Tracheal epithelial cell (primary cell): ENCODE data around the gene UCK1. TPM values are rescaled to one million over a fixed set of nuclear protein-coding genes. Genes with fewer than 3 reads are reported as not detected.

Experiments used
- total RNA-seq: library from RNA; depleted of rRNA; stranded (reverse); fragments of >200 nt; gene quantifications from 2 replicates; pipeline ENCODE4 v1.2.1, GENCODE V29; 2014

The UCK1 gene
- total RNA-seq, result 9.8 and 12.8 TPM in 2 replicates

DNA sequence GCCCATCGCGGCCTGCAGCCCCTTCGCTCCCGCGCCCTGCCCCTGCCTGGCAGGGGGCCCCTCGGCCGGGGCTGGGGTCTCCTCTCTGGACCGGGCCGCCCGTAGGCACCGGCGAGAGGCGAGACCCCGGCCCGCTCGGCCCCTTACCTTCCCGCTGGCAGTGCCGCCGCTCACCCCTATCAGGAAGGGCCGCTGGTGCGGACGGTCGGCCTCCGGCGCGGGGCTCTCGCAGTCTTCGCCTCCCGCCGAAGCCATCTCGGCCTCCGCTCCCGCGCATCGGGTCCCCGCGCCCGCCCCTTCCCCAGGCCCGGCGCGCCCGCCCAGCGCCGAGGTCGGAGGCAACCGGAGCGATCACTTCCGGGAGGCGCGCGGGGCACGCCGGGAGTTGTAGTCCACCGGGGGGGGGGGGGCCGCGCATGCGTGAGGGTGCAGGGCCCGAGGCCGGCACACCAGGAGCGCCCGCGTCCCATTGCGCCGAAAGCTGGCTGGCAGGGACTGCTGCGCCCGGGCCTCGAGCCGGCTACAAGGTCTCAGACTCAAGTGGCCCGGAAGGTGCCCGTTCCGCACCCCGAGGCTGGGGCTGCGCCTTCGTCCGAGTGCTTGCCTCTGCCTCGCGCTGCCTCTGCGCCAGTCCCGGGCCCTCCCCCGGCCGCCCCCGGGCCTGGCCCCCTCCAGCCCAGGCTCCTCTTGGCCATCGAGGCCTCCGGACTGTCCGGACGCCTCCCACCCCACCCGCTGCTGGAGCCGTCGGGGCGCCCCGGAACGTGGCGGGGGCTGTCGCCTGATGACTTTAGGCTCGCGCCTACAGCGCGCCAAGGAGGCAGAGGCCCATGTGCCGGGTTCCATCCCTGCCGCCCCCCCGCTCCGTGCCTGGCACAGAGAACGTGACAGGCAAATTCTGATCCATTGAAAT, at the start of gene UCK1:
TSS of gene UCK1 (minus strand) at position 344 of the 913 bp plus-strand sequence. CDS start at position 255, 89 bp downstream.

DNA sequence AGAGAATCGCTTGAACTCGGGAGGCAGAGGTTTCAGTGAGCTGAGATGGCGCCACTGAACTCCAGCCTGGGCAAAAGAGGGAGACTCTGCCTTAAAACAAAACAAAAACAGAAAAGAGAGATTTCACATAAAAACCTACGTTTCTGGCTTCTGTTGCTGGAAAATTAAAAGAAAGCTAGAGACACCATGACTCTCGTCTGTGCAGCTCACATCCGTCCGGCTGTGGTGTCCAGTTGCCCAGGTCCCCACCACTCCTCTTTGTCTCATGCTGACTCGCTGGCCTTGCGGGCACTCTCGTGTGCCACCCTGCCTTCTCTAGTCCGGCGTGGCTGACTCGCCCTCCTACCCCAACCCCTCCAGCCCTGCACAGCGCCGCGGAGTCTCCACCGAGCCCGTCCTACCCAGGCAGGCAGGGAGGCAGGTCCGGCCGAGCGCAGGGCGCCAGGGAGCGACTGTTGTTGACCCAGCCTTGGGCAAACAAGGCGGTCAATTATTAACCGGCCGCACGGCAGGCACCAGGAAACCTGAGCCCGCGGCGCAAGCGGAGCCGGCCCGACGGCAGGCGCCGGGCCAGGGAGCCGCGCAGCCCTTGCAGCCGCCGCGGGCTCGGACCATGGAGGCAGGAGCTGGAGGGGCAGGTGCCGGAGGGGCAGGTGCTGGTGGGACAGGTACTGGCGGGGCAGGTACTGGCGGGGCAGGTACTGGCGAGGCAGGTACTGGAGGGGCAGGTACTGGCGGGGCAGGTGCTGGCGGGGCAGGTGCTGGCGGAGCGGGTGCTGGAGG, 14.1 kb upstream of the UCK1 start, which contains the start of gene PRRT1B:
TSS of gene PRRT1B (plus strand) at position 521 of the 783 bp plus-strand sequence. CDS start at position 614, 93 bp downstream.

GRCh38 chr9:131502781-131503625, 28.1 kb downstream of the UCK1 start, which contains the start of gene POMT1:
Gene POMT1, plus strand, starts transcription at chr9:131502918. Its CDS starts 1,301 bp downstream, at chr9:131504219.

Other genes starting within 250 kb of the UCK1 start
- 2.2 TPM in 1 of 2 replicates, not detected in the other for gene PLPP7, start 241.5 kb downstream of the UCK1 start, total RNA-seq
- gene PRRC2B, start 137.2 kb downstream of the UCK1 start, total RNA-seq, result 35.4 and 43.1 TPM in 2 replicates
- gene POMT1, start 28.3 kb downstream of the UCK1 start, total RNA-seq, result 14.1 and 26.7 TPM in 2 replicates
- not detected in 2 replicates for gene PRRT1B, start 14.3 kb upstream of the UCK1 start, total RNA-seq
- gene RAPGEF1, start 208.8 kb upstream of the UCK1 start, total RNA-seq, result 22.9 and 27.7 TPM in 2 replicates